ENCODE measurements around the gene MYRIP. TPM values are rescaled to one million over a fixed set of nuclear protein-coding genes. Genes with fewer than 3 reads are reported as not detected.

MYRIP gene
- total and polyA plus RNA-seq, 2 experiments from 2014 or later, result 1.5 to 1.8 TPM

GRCh38 chr3:40230382-40230781 lies 421.0 kb downstream of the MYRIP start (continued):
- TF ChIP-seq EZH2phosphoT487 (IDR thresholded peaks at IDR 0.05; ENCODE audit: unreplicated experiment) (no peak), ZNF331 (CRISPR knock-in tag; IDR thresholded peaks at IDR 0.05; ENCODE audit: low read depth) (no peak), JUNB (IDR thresholded peaks at IDR 0.05; ENCODE audit: unreplicated experiment) (no peak), CREB1 (CRISPR knock-in tag; IDR thresholded peaks at IDR 0.05; ENCODE audit: low read depth) (no peak), CTCF (conservative IDR thresholded peaks at IDR 0.05; ENCODE audit: low read depth in 2 of 2) (no peak), NANOG (IDR thresholded peaks at IDR 0.05; ENCODE audit: borderline replicate concordance) (no peak), STAT1 (IDR thresholded peaks at IDR 0.05; ENCODE audit: unreplicated experiment) (no peak)

DNA sequence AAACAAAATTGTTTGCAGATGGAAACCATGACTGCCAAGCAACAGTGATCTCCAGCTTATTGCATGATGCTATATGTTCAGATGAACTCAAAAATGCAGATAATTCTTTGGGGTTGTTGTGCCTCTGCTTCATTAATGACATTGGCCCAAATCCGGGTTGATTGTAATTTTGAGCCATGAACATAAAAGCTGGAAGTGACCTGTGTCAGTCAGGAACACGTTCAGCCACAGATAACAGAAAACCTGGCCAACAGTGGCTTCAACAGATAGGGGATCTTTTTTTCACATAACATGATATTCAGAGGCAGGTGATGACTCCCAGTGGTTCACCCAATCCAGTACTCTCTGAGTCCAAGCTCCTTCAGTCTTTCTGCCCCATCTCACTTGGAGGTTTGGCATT lies 423.2 kb downstream of the MYRIP start:
- Mint-ChIP-seq H3K4me1 (no peaks in the 10 kb centered on the region), H3K9me3 (no peaks in the 10 kb centered on the region), H3K27me3 (ENCODE audit: insufficient read depth, low read depth, poor library complexity) (peaks cover 2% of the 10 kb centered on the region), H3K4me3 (no peak overlapping the region), H3K36me3 (ENCODE audit: low read depth) (no peaks in the 10 kb centered on the region), H3K27ac (no peak overlapping the region)
- DNase-seq (ENCODE audit: low spot score) (no peak), ATAC-seq (no peak)
- TF ChIP-seq ZNF114 (CRISPR knock-in tag; IDR thresholded peaks at IDR 0.05) (no peak), CREB1 (CRISPR knock-in tag; IDR thresholded peaks at IDR 0.05; ENCODE audit: low read depth) (no peak), NANOG (IDR thresholded peaks at IDR 0.05; ENCODE audit: borderline replicate concordance) (no peak), STAT1 (IDR thresholded peaks at IDR 0.05; ENCODE audit: unreplicated experiment) (no peak), REST (IDR thresholded peaks at IDR 0.05; ENCODE audit: unreplicated experiment) (no peak), EZH2phosphoT487 (IDR thresholded peaks at IDR 0.05; ENCODE audit: unreplicated experiment) (no peak), CTCF (conservative IDR thresholded peaks at IDR 0.05; ENCODE audit: low read depth in 2 of 2) (no peak)
- no peaks in the 10 kb centered on the region for H3K9me2 ChIP-seq (ENCODE audit: insufficient read depth)
- no peaks in the 10 kb centered on the region for H3K79me2 ChIP-seq (replicated peaks; ENCODE audit: insufficient read depth)
- H2AFZ ChIP-seq, result no peak overlapping the region
- H3K4me3 ChIP-seq, result no peak overlapping the region
- no peak overlapping the region for H3K27ac ChIP-seq (ENCODE audit: low read depth)
- H3K4me1 ChIP-seq (ENCODE audit: insufficient read depth), result peaks cover 1% of the 10 kb centered on the region; the same call in 1 of the 2 replicates
- H3K27me3 ChIP-seq (ENCODE audit: insufficient read depth), result no peaks in the 10 kb centered on the region
- H3K36me3 ChIP-seq (ENCODE audit: insufficient read depth), result no peaks in the 10 kb centered on the region
- H3K4me2 ChIP-seq, result no peak overlapping the region
- H3F3A ChIP-seq (replicated peaks; ENCODE audit: low read depth), result no peaks in the 10 kb centered on the region
- H4K20me1 ChIP-seq (replicated peaks; ENCODE audit: insufficient read depth), result no peaks in the 10 kb centered on the region
